Nephron progenitor cell (in vitro differentiated cells): ENCODE measurements around the gene TTK.

Experiments
- DNase-seq: peaks from one replicate; pipeline ENCODE4 v3.0.0; 2021
- H3K27ac Mint-ChIP-seq: 2 replicates; pipeline ENCODE4 v1.8.0; 2021; ENCODE audit warnings: mild to moderate bottlenecking, moderate library complexity, mixed read lengths
- H3K27me3 Mint-ChIP-seq: 2 replicates; pipeline ENCODE4 v1.8.0; 2021; ENCODE audit warnings: mild to moderate bottlenecking, low read depth, mixed read lengths; ENCODE audit not compliant: poor library complexity
- H3K36me3 Mint-ChIP-seq: 2 replicates; pipeline ENCODE4 v1.8.0; 2021; ENCODE audit warnings: low read depth, mixed read lengths
- H3K4me1 Mint-ChIP-seq: 2 replicates; pipeline ENCODE4 v1.8.0; 2021; ENCODE audit warnings: mixed read lengths
- H3K4me3 Mint-ChIP-seq: 2 replicates; pipeline ENCODE4 v1.8.0; 2021; ENCODE audit warnings: mild to moderate bottlenecking, moderate library complexity, mixed read lengths
- H3K9me3 Mint-ChIP-seq: 2 replicates; pipeline ENCODE4 v1.8.0; 2021; ENCODE audit warnings: mild to moderate bottlenecking, moderate library complexity, mixed read lengths
- TF ChIP-seq, protein P1 (sequence below): fragments of 200-600 bp; sonication (generic); IDR thresholded peaks from 2 replicates; pipeline ENCODE4 v1.5.0; 2021; ENCODE audit warnings: antibody characterized with exemption

The TTK gene

DNA sequence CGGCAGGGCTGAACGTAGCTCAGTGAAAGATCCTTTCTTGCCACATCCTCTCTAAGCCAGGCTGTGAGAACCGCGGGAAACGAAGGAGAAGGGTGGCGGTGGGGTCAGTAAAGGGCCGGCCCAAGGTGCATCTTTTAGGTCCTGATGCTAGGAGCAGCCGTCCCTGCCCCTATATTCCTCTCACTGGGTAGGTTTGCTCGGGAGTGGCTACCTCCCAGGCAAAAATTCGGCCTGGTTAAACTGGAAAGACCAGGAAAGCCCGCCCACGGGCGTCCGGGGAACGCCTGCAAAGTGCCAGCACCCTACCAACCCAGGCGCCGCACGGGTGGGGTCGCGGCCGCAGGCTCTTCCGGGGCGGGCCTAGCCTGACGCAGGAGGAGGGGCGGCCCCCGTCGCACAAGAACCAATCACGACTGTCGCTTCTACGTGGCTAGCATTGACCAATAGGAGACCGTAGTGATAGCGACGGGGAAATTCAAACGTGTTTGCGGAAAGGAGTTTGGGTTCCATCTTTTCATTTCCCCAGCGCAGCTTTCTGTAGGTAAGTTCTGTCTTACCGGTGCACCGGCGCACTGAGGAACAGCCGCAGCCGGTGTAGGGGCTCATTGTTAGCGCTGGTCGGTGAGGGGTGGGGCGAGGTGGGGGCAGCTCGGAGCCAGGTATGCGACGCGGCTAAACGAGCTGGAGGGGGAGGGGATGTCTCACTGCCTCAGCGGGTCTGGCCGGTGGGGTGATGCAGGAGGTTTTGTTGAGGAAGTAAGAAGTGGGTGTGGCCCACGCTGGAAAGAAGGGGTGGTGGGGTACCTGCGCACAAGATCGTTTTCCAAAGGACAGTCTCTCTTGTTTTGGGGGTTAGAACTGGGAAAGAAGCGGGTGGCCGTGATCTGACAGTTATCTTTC, at the start of gene TTK:
Gene TTK, plus strand, starts transcription at position 477 of the 900 bp plus-strand sequence. CDS start 1,195 bp downstream, outside the sequence.
- TF ChIP-seq, protein P1, sequence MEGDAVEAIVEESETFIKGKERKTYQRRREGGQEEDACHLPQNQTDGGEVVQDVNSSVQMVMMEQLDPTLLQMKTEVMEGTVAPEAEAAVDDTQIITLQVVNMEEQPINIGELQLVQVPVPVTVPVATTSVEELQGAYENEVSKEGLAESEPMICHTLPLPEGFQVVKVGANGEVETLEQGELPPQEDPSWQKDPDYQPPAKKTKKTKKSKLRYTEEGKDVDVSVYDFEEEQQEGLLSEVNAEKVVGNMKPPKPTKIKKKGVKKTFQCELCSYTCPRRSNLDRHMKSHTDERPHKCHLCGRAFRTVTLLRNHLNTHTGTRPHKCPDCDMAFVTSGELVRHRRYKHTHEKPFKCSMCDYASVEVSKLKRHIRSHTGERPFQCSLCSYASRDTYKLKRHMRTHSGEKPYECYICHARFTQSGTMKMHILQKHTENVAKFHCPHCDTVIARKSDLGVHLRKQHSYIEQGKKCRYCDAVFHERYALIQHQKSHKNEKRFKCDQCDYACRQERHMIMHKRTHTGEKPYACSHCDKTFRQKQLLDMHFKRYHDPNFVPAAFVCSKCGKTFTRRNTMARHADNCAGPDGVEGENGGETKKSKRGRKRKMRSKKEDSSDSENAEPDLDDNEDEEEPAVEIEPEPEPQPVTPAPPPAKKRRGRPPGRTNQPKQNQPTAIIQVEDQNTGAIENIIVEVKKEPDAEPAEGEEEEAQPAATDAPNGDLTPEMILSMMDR: no peak

DNA sequence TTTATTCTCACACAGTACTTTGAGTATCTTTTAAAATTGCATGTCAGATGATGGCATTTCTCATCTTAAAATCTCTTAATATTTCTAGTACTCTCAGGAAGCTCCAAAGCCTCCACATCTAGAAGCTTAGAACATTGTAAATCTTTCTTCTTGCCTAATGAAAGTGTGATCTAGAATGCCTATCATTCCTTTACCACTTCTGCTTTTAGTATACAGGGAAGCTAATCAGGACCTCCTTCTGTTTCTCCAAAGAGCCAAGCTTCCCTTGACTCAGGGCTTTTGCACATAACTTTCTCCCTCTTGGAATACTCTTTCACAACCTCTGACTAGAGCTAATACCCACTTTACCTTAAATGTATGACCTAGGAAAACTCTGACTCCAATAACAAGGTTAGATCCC, 49.6 kb upstream of the TTK start:
- H3K27ac Mint-ChIP-seq: no peak overlapping the region
- peaks cover 10% of the 10 kb centered on the region for H3K27me3 Mint-ChIP-seq
- H3K4me1 Mint-ChIP-seq: no peaks in the 10 kb centered on the region
- peaks cover 16% of the 10 kb centered on the region for H3K9me3 Mint-ChIP-seq
- no peak for DNase-seq
- no peak overlapping the region for H3K4me3 Mint-ChIP-seq
- H3K36me3 Mint-ChIP-seq: no peaks in the 10 kb centered on the region
- TF ChIP-seq, protein P1: no peak

More for the DNA sequence above, at the start of gene TTK:
- Mint-ChIP-seq H3K27ac (peak within 1 kb of the TSS; percentile 92), H3K36me3 (peaks cover 26% of the 10 kb centered on the region), H3K9me3 (no peaks in the 10 kb centered on the region), H3K4me3 (peak within 1 kb of the TSS; percentile 99), H3K27me3 (no peaks in the 10 kb centered on the region), H3K4me1 (peaks cover 40% of the 10 kb centered on the region)
- peak; percentile 88 for DNase-seq

DNA sequence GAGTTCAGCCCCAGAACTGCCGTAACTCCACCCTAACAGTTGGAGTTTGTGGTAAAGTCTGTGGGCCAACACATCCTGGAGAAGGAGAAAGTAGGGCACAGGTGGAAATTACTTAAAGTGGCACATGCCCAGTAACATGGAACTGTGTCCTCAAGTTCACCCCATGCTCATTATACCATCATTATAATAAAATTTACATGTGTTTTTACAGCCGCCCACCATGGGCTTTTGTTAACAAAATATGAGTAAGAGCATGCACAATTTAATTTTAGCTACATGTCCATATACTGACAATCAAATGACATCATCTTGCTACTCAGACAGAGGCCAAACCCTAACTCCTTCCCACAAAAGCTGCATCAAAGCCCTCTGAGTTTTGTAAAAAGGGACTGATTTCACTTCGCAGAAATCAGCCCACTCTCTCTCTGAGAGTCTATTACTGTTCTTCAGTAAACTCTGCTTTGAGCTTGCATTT, 39.8 kb upstream of the TTK start:
- no peak overlapping the region for H3K27ac Mint-ChIP-seq
- no peaks in the 10 kb centered on the region for H3K36me3 Mint-ChIP-seq
- no peak for DNase-seq
- H3K4me3 Mint-ChIP-seq: no peak overlapping the region
- TF ChIP-seq, protein P1: no peak
- H3K27me3 Mint-ChIP-seq: no peaks in the 10 kb centered on the region
- H3K4me1 Mint-ChIP-seq: no peaks in the 10 kb centered on the region
- H3K9me3 Mint-ChIP-seq: peaks cover 35% of the 10 kb centered on the region

DNA sequence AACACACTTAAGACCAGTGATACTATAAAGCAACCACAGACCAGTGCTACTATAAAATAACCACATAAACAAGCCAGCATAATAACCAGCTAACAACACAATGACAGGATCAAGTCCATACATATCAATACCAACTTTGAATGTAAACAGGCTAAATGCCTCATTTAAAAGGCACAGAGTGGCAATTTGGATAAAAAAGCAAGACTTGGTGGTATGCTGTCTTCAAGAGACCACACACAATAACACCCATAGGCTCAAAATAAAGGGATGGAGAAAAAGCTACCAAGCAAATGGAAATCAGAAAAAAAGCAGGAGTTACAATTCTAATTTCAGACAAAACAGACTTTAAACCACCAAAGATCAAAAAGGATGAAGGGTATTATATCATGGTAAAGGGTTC, 37.3 kb upstream of the TTK start:
- no peaks in the 10 kb centered on the region for H3K36me3 Mint-ChIP-seq
- TF ChIP-seq, protein P1: no peak
- peaks cover 7% of the 10 kb centered on the region for H3K27me3 Mint-ChIP-seq
- H3K9me3 Mint-ChIP-seq: peaks cover 43% of the 10 kb centered on the region
- H3K27ac Mint-ChIP-seq: no peak overlapping the region
- no peak overlapping the region for H3K4me3 Mint-ChIP-seq
- H3K4me1 Mint-ChIP-seq: no peaks in the 10 kb centered on the region
- no peak for DNase-seq

GRCh38 chr6:79969784-79970183, 34.7 kb upstream of the TTK start:
- Mint-ChIP-seq H3K4me3 (no peak overlapping the region), H3K4me1 (no peaks in the 10 kb centered on the region), H3K27me3 (peaks cover 7% of the 10 kb centered on the region), H3K36me3 (no peaks in the 10 kb centered on the region), H3K9me3 (peaks cover 43% of the 10 kb centered on the region), H3K27ac (no peak overlapping the region)
- TF ChIP-seq, protein P1: no peak
- DNase-seq: no peak
